KMS-11 (cell line): ENCODE data around the gene TXNRD1.

ENCODE experiments used
- H2AFZ ChIP-seq: fragments of 200-600 bp; sonication (generic); 2 replicates; pipeline ENCODE4 v1.6.1; 2016; ENCODE audit warnings: antibody characterized with exemption, mixed run types, low read depth
- H3K27ac ChIP-seq: fragments of 200-600 bp; sonication (generic); 2 replicates; pipeline ENCODE4 v1.6.1; 2016; ENCODE audit warnings: mild to moderate bottlenecking, mixed run types
- H3K27me3 ChIP-seq: fragments of 200-600 bp; sonication (generic); 2 replicates; pipeline ENCODE4 v1.6.1; 2017; ENCODE audit warnings: mild to moderate bottlenecking, low read depth, mixed run types, moderate library complexity; ENCODE audit not compliant: insufficient read depth
- H3K36me3 ChIP-seq: fragments of 200-600 bp; sonication (generic); 2 replicates; pipeline ENCODE4 v1.6.1; 2017; ENCODE audit warnings: mild to moderate bottlenecking, mixed run types; ENCODE audit not compliant: insufficient read depth
- H3K4me1 ChIP-seq: fragments of 200-600 bp; sonication (generic); 2 replicates; pipeline ENCODE4 v1.6.1; 2016; ENCODE audit warnings: mild to moderate bottlenecking, low read depth, mixed run types; ENCODE audit not compliant: poor library complexity, severe bottlenecking
- H3K4me2 ChIP-seq: fragments of 200-600 bp; sonication (generic); 2 replicates; pipeline ENCODE4 v1.7.0; 2016; ENCODE audit warnings: mild to moderate bottlenecking, mixed run types
- H3K4me3 ChIP-seq: fragments of 200-600 bp; sonication (generic); IDR thresholded peaks from 2 replicates; pipeline ENCODE4 v1.6.1; 2017; ENCODE audit warnings: low read depth, low read length, mixed read lengths; ENCODE audit not compliant: insufficient read depth
- H3K79me2 ChIP-seq: fragments of 200-600 bp; sonication (generic); 2 replicates; pipeline ENCODE4 v1.6.1; 2016; ENCODE audit warnings: low read depth, mixed run types; ENCODE audit not compliant: insufficient read depth
- H3K9ac ChIP-seq: fragments of 200-600 bp; sonication (generic); 2 replicates; pipeline ENCODE4 v1.6.1; 2016; ENCODE audit warnings: mild to moderate bottlenecking, mixed run types
- H4K20me1 ChIP-seq: fragments of 200-600 bp; sonication (generic); 2 replicates; pipeline ENCODE4 v1.6.1; 2016; ENCODE audit warnings: mild to moderate bottlenecking, mixed run types; ENCODE audit not compliant: insufficient read depth
- TF ChIP-seq, protein P1 (sequence below): fragments of 200-600 bp; sonication (generic); conservative IDR thresholded peaks from 2 replicates; pipeline ENCODE4 v1.6.1; 2017; ENCODE audit warnings: low read depth, mild to moderate bottlenecking, antibody characterized with exemption, low read length, moderate library complexity, mixed read lengths

Gene TXNRD1

GRCh38 chr12:104188534-104188933 lies 27.0 kb upstream of the TXNRD1 start:
- TF ChIP-seq, protein P1, sequence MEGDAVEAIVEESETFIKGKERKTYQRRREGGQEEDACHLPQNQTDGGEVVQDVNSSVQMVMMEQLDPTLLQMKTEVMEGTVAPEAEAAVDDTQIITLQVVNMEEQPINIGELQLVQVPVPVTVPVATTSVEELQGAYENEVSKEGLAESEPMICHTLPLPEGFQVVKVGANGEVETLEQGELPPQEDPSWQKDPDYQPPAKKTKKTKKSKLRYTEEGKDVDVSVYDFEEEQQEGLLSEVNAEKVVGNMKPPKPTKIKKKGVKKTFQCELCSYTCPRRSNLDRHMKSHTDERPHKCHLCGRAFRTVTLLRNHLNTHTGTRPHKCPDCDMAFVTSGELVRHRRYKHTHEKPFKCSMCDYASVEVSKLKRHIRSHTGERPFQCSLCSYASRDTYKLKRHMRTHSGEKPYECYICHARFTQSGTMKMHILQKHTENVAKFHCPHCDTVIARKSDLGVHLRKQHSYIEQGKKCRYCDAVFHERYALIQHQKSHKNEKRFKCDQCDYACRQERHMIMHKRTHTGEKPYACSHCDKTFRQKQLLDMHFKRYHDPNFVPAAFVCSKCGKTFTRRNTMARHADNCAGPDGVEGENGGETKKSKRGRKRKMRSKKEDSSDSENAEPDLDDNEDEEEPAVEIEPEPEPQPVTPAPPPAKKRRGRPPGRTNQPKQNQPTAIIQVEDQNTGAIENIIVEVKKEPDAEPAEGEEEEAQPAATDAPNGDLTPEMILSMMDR = no peak
- no peak overlapping the region for H3K9ac ChIP-seq
- H3K36me3 ChIP-seq = no peaks in the 10 kb centered on the region
- H2AFZ ChIP-seq = no peak overlapping the region
- no peak overlapping the region for H3K4me2 ChIP-seq
- H3K27ac ChIP-seq = no peak overlapping the region
- H3K27me3 ChIP-seq = no peaks in the 10 kb centered on the region
- H3K4me3 ChIP-seq = no peak overlapping the region
- H4K20me1 ChIP-seq = no peaks in the 10 kb centered on the region
- no peaks in the 10 kb centered on the region for H3K4me1 ChIP-seq
- no peaks in the 10 kb centered on the region for H3K79me2 ChIP-seq

DNA sequence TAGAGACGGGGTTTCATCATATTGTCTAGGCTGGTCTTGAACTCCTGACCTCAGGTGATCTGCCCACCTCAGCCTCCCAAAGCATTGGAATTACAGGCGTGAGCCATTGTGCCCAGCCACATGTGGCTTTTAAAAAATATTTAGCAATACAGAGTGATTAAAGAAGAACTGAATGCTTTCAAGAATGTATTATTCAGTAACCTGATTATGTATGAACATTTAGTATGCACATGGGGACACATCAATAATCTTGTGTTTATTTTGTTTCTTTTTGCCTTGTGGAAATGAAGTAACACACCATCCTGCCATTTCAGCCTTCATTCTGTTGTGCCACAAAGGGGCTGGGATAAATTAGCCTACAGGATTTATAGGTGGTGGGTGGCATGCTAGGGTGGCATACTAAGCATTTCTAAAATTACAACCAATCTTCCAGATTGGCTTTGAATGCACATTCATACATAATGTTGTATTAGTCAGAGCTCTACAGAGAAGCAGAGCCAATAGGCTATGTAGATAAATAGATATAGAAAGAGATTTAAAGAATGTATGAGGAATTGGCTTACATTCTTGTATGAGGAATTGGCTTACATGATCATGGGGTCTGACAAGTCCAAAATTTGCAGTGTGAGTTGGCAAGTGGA lies 25.5 kb upstream of the TXNRD1 start:
- Histone ChIP-seq H3K79me2 (no peaks in the 10 kb centered on the region), H3K4me2 (no peak overlapping the region), H3K4me1 (no peaks in the 10 kb centered on the region), H3K27ac (no peak overlapping the region), H4K20me1 (no peaks in the 10 kb centered on the region), H3K36me3 (no peaks in the 10 kb centered on the region), H3K9ac (no peak overlapping the region), H2AFZ (no peak overlapping the region), H3K27me3 (no peaks in the 10 kb centered on the region), H3K4me3 (no peak overlapping the region)
- TF ChIP-seq, protein P1 = no peak

DNA sequence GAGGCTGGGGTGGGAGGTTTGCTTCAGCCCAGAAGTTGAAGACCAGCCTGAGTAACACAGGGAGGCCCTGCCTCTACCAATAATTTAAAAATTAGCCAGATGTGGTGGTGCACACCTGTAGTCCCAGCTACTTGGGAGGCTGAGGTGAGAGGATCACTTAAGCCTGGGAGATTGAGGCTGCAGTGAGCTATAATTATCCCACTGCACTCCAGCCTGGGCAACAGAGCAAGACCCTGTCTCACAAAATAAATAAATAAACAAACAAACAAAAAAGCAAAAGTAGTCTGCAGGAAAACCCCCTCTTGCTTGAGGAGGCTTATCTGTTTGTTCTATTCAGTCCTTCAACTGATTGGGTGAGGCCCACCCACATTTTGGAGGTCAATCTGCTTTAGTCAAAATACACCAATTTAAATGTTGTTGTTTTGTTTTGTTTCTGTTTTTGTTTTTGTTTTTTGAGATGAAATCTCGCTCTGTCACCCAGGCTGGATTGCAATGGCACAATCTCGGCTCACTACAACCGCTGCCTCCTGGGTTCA lies 24.9 kb upstream of the TXNRD1 start:
- H3K36me3 ChIP-seq = no peaks in the 10 kb centered on the region
- H3K79me2 ChIP-seq = no peaks in the 10 kb centered on the region
- no peaks in the 10 kb centered on the region for H4K20me1 ChIP-seq
- no peaks in the 10 kb centered on the region for H3K4me1 ChIP-seq
- no peaks in the 10 kb centered on the region for H3K27me3 ChIP-seq
- H3K9ac ChIP-seq = no peak overlapping the region
- H2AFZ ChIP-seq = no peak overlapping the region
- TF ChIP-seq, protein P1 = no peak
- H3K4me3 ChIP-seq = no peak overlapping the region
- H3K4me2 ChIP-seq = no peak overlapping the region
- H3K27ac ChIP-seq = no peak overlapping the region

DNA sequence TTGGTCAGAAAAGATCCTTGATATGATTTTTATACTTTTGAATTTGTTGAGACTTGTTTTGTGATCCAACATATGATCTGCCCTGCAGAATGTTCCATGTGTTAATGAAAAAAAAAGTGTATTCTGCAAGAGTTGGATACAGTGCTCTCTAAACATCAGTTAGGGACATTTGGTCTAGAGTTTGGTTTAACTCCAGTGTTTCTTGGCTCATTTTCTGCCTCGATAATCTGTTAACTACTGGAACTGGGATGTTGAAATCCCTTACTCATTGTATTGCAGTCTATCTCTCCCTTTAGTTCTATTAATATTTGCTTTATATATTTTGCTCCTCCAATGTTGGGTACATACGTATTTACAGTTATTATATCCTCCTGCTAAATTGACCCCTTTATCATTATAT lies 18.3 kb upstream of the TXNRD1 start:
- Histone ChIP-seq H3K79me2 (no peaks in the 10 kb centered on the region), H3K4me1 (no peaks in the 10 kb centered on the region), H3K4me3 (no peak overlapping the region), H3K27me3 (no peaks in the 10 kb centered on the region), H4K20me1 (no peaks in the 10 kb centered on the region), H3K36me3 (no peaks in the 10 kb centered on the region), H3K9ac (no peak overlapping the region), H2AFZ (no peak overlapping the region), H3K27ac (no peak overlapping the region), H3K4me2 (no peak overlapping the region)
- TF ChIP-seq, protein P1 = no peak
